Parathyroid adenoma (tissue), 2 donors: Measurements from ENCODE around the gene RYR3.

Experiments used
- H2AFZ ChIP-seq: fragments of 300-600 bp; sonication (generic); one replicate; pipeline ENCODE4 v1.7.0; 2017; ENCODE audit warnings: antibody characterized with exemption, mild to moderate bottlenecking
- H3K27ac ChIP-seq: fragments of 300-600 bp; sonication (generic); one replicate; pipeline ENCODE4 v1.7.0; 2017
- H3K27me3 ChIP-seq: fragments of 300-600 bp; sonication (generic); one replicate; pipeline ENCODE4 v1.7.0; 2017; ENCODE audit warnings: low read length; ENCODE audit not compliant: control insufficient read depth, insufficient read depth
- H3K36me3 ChIP-seq: fragments of 300-600 bp; sonication (generic); one replicate; pipeline ENCODE4 v1.7.0; 2017; ENCODE audit warnings: low read length; ENCODE audit not compliant: control insufficient read depth, insufficient read depth
- H3K4me1 ChIP-seq: fragments of 300-600 bp; sonication (generic); one replicate; pipeline ENCODE4 v1.7.0; 2017; ENCODE audit warnings: control low read depth
- H3K4me2 ChIP-seq: fragments of 300-600 bp; sonication (generic); one replicate; pipeline ENCODE4 v1.7.0; 2017; ENCODE audit warnings: low read length
- H3K4me3 ChIP-seq: fragments of 300-600 bp; sonication (generic); one replicate; pipeline ENCODE4 v1.7.0; 2017; ENCODE audit warnings: low read depth, low read length
- H3K79me2 ChIP-seq: fragments of 300-600 bp; sonication (generic); one replicate; pipeline ENCODE4 v1.7.0; 2017; ENCODE audit warnings: control low read depth
- H3K9ac ChIP-seq: fragments of 300-600 bp; sonication (generic); one replicate; pipeline ENCODE4 v1.7.0; 2017; ENCODE audit warnings: mild to moderate bottlenecking
- H3K9me3 ChIP-seq: fragments of 300-600 bp; sonication (generic); one replicate; pipeline ENCODE4 v1.7.0; 2017; ENCODE audit warnings: low read length; ENCODE audit not compliant: control insufficient read depth
- CTCF ChIP-seq: fragments of 300-600 bp; sonication (generic); IDR thresholded peaks from one replicate; pipeline ENCODE4 v1.7.0; 2017; ENCODE audit warnings: antibody characterized with exemption, mild to moderate bottlenecking
- donor health status: primary hyperparathyroidism.

The RYR3 gene

GRCh38 chr15:33292717-33293307 lies 18.0 kb upstream of the RYR3 start:
- no peaks in the 10 kb centered on the region for H3K79me2 ChIP-seq
- H3K4me3 ChIP-seq, result no peak overlapping the region
- no peak overlapping the region for H3K9ac ChIP-seq
- H2AFZ ChIP-seq, result no peak overlapping the region
- H3K27ac ChIP-seq, result no peak overlapping the region
- peak; percentile 48 for TF ChIP-seq CTCF
- no peaks in the 10 kb centered on the region for H3K4me1 ChIP-seq
- peak overlapping the region; percentile 30 for H3K4me2 ChIP-seq
- no peaks in the 10 kb centered on the region for H3K27me3 ChIP-seq
- H3K9me3 ChIP-seq, result no peaks in the 10 kb centered on the region
- H3K36me3 ChIP-seq, result no peaks in the 10 kb centered on the region

- peak overlapping the region; percentile 63 for H3K4me2 ChIP-seq
Measured at GRCh38 chr15:33293713-33294334, 16.9 kb upstream of the RYR3 start.

DNA sequence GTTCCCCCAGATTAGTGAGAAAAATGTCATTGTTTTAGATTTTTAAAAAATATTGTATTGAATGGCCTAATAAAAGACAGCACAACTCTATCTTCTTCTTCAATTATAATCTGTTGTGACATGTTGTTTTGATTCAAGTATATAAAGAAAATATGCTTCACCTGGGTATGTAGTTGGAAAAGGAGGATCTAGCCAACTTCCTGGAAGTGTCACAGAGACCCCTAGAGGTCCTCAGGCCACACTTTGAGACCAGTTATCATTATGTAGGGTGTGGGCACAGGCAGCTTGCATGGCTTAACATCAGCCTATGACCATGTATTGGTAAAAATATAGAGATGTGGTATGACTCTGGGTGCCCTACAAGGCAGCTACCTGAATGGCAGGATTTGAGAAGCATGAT lies 14.7 kb upstream of the RYR3 start:
- Histone ChIP-seq H3K36me3 (no peaks in the 10 kb centered on the region), H2AFZ (no peak overlapping the region), H3K9me3 (no peaks in the 10 kb centered on the region), H3K4me2 (no peak overlapping the region), H3K79me2 (no peaks in the 10 kb centered on the region), H3K27ac (no peak overlapping the region), H3K4me3 (no peak overlapping the region), H3K27me3 (no peaks in the 10 kb centered on the region), H3K9ac (no peak overlapping the region), H3K4me1 (no peaks in the 10 kb centered on the region)
- no peak for TF ChIP-seq CTCF

More at GRCh38 chr15:33293713-33294334, 16.9 kb upstream of the RYR3 start:
- no peaks in the 10 kb centered on the region for H3K4me1 ChIP-seq
- H3K9me3 ChIP-seq, result no peaks in the 10 kb centered on the region
- no peaks in the 10 kb centered on the region for H3K36me3 ChIP-seq
- no peaks in the 10 kb centered on the region for H3K79me2 ChIP-seq
- no peak for TF ChIP-seq CTCF
- H2AFZ ChIP-seq, result no peak overlapping the region
- no peak overlapping the region for H3K4me3 ChIP-seq
- H3K27me3 ChIP-seq, result no peaks in the 10 kb centered on the region
- H3K27ac ChIP-seq, result no peak overlapping the region
- H3K9ac ChIP-seq, result no peak overlapping the region

GRCh38 chr15:33296856-33297255 lies 13.9 kb upstream of the RYR3 start:
- H2AFZ ChIP-seq, result no peak overlapping the region
- no peaks in the 10 kb centered on the region for H3K79me2 ChIP-seq
- no peak overlapping the region for H3K9ac ChIP-seq
- H3K4me3 ChIP-seq, result no peak overlapping the region
- H3K27ac ChIP-seq, result no peak overlapping the region
- no peak overlapping the region for H3K4me2 ChIP-seq
- H3K9me3 ChIP-seq, result no peaks in the 10 kb centered on the region
- no peaks in the 10 kb centered on the region for H3K36me3 ChIP-seq
- no peaks in the 10 kb centered on the region for H3K27me3 ChIP-seq
- no peak for TF ChIP-seq CTCF
- no peaks in the 10 kb centered on the region for H3K4me1 ChIP-seq

DNA sequence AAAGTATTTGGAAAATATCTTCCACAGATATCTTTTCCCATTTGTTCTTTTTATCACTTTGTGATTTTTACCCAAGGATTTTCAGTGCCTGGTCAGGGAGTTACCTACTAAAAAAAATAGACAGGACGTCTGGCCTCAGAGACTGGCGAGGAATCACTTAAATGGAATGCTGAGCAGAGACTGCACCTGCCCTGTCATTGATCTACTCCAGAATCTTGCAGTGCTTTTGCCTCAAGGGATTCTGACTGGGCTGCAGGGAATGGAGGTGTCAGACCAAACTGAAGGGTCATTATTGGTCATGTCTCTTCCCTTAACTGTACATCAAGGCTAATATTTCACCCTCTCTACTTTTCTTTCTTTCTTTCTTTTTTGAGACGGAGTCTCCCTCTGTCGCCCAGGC lies 12.1 kb upstream of the RYR3 start:
- Histone ChIP-seq H3K9ac (no peak overlapping the region), H3K4me3 (no peak overlapping the region), H2AFZ (no peak overlapping the region), H3K4me1 (no peaks in the 10 kb centered on the region), H3K27ac (no peak overlapping the region), H3K79me2 (no peaks in the 10 kb centered on the region), H3K27me3 (no peaks in the 10 kb centered on the region), H3K9me3 (no peaks in the 10 kb centered on the region), H3K36me3 (no peaks in the 10 kb centered on the region), H3K4me2 (no peak overlapping the region)
- no peak for TF ChIP-seq CTCF
